GM12801 (cell line): ENCODE results near the gene SLC25A42.

Source experiments
- TF ChIP-seq, protein P1 (sequence below): IDR thresholded peaks from one replicate; pipeline ENCODE4 v1.5.1; 2011; ENCODE audit warnings: control low read depth; ENCODE audit not compliant: insufficient read length; ENCODE audit errors: extremely low read depth

The SLC25A42 gene

DNA sequence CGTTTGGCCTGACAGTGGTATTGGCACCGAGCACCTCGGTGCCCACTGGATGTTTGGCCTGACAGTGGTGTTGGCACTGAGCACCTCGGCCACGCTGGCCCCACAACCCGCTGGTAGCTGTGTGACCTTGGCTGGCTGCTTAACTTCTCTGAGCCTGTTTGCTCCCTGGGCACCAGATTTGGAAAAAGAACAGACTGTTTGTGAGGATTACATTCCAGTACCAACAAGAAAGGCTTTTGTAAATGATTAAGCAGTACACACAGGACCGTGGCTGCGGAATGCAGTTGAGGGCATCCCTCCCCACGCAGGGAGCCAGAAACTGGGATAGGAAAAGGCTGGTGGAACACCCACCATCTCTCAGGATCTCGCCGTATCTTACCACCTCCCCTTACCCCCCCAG, 31.9 kb downstream of the SLC25A42 start:
- TF ChIP-seq, protein P1, sequence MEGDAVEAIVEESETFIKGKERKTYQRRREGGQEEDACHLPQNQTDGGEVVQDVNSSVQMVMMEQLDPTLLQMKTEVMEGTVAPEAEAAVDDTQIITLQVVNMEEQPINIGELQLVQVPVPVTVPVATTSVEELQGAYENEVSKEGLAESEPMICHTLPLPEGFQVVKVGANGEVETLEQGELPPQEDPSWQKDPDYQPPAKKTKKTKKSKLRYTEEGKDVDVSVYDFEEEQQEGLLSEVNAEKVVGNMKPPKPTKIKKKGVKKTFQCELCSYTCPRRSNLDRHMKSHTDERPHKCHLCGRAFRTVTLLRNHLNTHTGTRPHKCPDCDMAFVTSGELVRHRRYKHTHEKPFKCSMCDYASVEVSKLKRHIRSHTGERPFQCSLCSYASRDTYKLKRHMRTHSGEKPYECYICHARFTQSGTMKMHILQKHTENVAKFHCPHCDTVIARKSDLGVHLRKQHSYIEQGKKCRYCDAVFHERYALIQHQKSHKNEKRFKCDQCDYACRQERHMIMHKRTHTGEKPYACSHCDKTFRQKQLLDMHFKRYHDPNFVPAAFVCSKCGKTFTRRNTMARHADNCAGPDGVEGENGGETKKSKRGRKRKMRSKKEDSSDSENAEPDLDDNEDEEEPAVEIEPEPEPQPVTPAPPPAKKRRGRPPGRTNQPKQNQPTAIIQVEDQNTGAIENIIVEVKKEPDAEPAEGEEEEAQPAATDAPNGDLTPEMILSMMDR = no peak

DNA sequence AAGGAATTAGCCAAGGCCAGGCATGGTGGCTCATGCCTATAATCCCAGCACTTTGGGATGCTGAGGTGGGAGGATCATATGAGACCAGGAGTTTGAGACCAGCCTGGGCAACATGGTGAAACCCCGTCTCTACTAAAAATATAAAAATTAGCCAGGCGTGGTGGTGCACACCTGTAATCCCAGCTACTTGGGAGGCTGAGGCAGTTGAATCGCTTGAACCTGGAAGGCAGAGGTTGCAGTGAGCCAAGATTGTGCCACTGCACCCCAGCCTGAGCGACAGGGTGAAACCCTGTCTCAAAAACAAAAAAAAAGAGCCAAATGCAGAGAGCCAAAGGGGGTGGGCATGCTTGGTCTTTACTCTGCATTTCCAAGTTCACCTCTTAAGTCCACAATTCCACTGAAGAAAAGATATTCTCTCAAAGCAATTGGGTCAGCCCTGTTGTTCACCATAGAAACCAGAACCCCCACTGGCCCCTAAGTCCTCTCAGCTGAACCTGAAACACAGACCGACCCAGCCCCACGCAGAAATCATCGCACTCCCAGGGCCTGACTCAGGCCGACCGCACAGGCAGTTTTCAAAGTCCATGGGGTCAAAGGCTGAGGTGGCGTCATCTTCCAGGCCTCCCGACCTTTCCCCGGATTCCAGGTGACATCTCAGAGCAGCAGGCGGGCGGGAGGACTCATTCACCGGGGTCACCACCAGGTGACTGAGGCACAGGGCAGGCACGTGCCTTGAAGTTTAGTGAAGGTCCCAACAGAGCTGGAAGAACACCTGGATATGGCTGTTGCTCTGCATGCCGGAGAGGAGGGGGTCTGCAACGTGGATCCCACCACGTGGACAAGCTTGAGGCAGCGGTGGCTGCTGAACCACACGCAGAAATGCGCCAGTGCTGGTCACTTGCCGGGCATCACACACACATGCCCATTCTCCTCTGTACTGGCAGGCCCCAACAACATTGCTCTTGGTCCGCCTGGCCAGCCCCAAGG, 33.1 kb downstream of the SLC25A42 start:
- TF ChIP-seq, protein P1 = no peak

DNA sequence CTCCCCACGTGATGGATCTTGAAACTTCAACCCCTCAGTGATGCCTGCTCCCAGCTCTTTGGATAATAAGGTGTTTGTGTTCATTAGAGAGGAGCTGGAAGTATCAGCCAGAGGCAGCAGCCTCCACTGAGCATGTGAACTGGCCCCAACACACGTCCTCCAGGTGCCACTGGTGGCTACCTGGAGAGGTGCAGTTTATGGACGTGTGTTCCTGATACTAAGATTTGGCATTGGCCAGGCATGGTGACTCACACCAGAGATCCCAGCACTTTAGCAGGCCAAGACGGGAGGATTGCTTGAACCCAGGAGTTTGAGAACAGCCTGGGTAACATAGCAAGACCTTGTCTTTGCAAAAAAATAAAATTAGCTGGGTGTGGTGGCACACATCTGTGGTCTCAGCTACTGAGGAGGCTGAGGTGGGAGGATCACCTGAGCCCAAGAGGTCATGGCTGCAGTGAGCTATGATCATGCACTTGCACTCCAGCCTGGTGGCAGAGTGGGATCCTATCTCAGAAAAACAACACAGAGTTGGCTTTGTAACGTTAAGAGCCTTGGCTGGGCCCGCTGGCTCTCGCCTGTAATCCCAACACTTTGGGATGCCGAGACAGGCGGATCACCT, 34.4 kb downstream of the SLC25A42 start:
- TF ChIP-seq, protein P1 = no peak

- TF ChIP-seq, protein P1 = no peak
Measured at GRCh38 chr19:19098703-19099632, 35.2 kb downstream of the SLC25A42 start.

- TF ChIP-seq, protein P1 = no peak
Measured at GRCh38 chr19:19101540-19101939, 37.7 kb downstream of the SLC25A42 start.

- TF ChIP-seq, protein P1 = no peak
Measured at GRCh38 chr19:19103167-19103566, 39.4 kb downstream of the SLC25A42 start.

GRCh38 chr19:19105365-19106055, 41.7 kb downstream of the SLC25A42 start:
- TF ChIP-seq, protein P1 = no peak
